Measurements from ENCODE around the gene OAS3. TPM values are rescaled to one million over a fixed set of nuclear protein-coding genes. Genes with fewer than 3 reads are reported as not detected.

OAS3 gene
- total RNA-seq, 1 experiment from 2014 or later = 29.5 TPM

GRCh38 chr12:113010701-113011100 is 72.4 kb downstream of the OAS3 start:
- Histone ChIP-seq H3K27ac (ENCODE audit: low read depth, low read length) (no peak overlapping the region), H3K27me3 (ENCODE audit: insufficient read depth, low read length) (no peaks in the 10 kb centered on the region), H3K36me3 (ENCODE audit: control insufficient read depth in 1 of 2, insufficient read depth in 2 of 2, low read length in 2 of 2) (no peaks in the 10 kb centered on the region), H3K4me2 (ENCODE audit: low read length) (no peak overlapping the region), H4K20me1 (ENCODE audit: insufficient read depth) (no peaks in the 10 kb centered on the region), H3K4me1 (ENCODE audit: control insufficient read depth in 1 of 2, insufficient read depth in 2 of 2, low read length in 2 of 2) (peaks cover 14 to 23% of the 10 kb centered on the region in 2 experiments), H3K9me3 (ENCODE audit: control insufficient read depth in 1 of 2, insufficient read depth in 1 of 2, low read depth in 1 of 2, low read length in 2 of 2) (peaks cover 4 to 9% of the 10 kb centered on the region in 2 experiments; a peak in 1 of 4 replicates), H3K9ac (ENCODE audit: low read length) (no peak overlapping the region), H3K9me2 (ENCODE audit: insufficient read depth) (no peaks in the 10 kb centered on the region), H2AFZ (ENCODE audit: low read depth, low read length, poor library complexity, severe bottlenecking) (no peak overlapping the region), H3K4me3 (replicated peaks in 1 of 2; ENCODE audit: low read depth in 1 of 2, low read length in 2 of 2) (no peak overlapping the region), H3K79me2 (ENCODE audit: insufficient read depth, low read length) (no peaks in the 10 kb centered on the region)
- DNase-seq (ENCODE audit: low read depth, low spot score) = no peak
- no peak for ATAC-seq
- ChIA-PET RAD21 (ENCODE audit: low non-redundant PET in 1 of 2, low total read pairs in 2 of 2, uncharacterized antibody in 2 of 2, unreplicated experiment in 2 of 2) (no interaction called here), POLR2A (no interaction called here), CTCF (interaction anchor here (0.6 kb wide), 1 partner anchor 164 kb away, joined by 3 read pairs; no protein-coding TSS in a partner anchor)
- BruUV-seq (replicated peaks) = no TSS peak
- intact Hi-C loops (cut with micrococcal nuclease) = no loop called here
- no peak for TF ChIP-seq SP1 (IDR thresholded peaks at IDR 0.05; ENCODE audit: low read depth)
- TF ChIP-seq JUND (IDR thresholded peaks at IDR 0.05) = no peak
- TF ChIP-seq TCF7L2 (IDR thresholded peaks at IDR 0.05; ENCODE audit: borderline replicate concordance, extremely low read depth, insufficient read depth, insufficient read length) = no peak
- TF ChIP-seq CTCF (IDR thresholded peaks at IDR 0.05 in 2 of 3, conservative IDR thresholded peaks at IDR 0.05 in 1 of 3; ENCODE audit: borderline replicate concordance in 1 of 3, insufficient read depth in 1 of 3, low read depth in 2 of 3, low read length in 2 of 3) = no peak
- no peak for TF ChIP-seq ATF3 (IDR thresholded peaks at IDR 0.05)
- no peak for TF ChIP-seq EZH2 (IDR thresholded peaks at IDR 0.05)
- no peak for TF ChIP-seq RAD21 (IDR thresholded peaks at IDR 0.05; ENCODE audit: low read depth)

DNA sequence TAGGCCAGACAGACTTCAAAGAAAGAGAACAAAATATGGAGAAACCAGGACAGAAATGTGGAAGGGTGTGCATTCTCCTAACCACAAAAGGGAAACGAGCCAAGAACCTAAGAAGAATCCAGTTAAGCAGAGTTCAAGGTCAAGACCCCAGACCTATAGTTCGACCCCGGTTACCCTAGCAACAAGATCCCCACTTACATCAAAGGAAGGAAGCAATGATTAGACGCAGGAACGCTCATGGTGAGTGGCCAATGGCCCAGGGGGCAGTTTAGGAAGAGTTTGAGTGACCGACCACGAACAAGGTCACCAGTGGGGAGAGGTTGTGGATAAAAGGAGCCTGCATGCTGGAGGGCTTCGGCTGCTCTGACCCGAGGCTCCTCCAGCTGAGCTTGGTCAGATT is 76.3 kb downstream of the OAS3 start:
- intact Hi-C loops (cut with micrococcal nuclease) = no loop called here
- Histone ChIP-seq H3K27me3 (ENCODE audit: insufficient read depth, low read length) (no peaks in the 10 kb centered on the region), H2AFZ (ENCODE audit: low read depth, low read length, poor library complexity, severe bottlenecking) (no peak overlapping the region), H3K9ac (ENCODE audit: low read length) (no peak overlapping the region), H4K20me1 (ENCODE audit: insufficient read depth) (no peaks in the 10 kb centered on the region), H3K36me3 (ENCODE audit: control insufficient read depth in 1 of 2, insufficient read depth in 2 of 2, low read length in 2 of 2) (no peaks in the 10 kb centered on the region), H3K9me2 (ENCODE audit: insufficient read depth) (no peaks in the 10 kb centered on the region), H3K27ac (ENCODE audit: low read depth, low read length) (no peak overlapping the region), H3K4me3 (replicated peaks in 1 of 2; ENCODE audit: low read depth in 1 of 2, low read length in 2 of 2) (no peak overlapping the region), H3K79me2 (ENCODE audit: insufficient read depth, low read length) (no peaks in the 10 kb centered on the region), H3K4me2 (ENCODE audit: low read length) (no peak overlapping the region), H3K4me1 (ENCODE audit: control insufficient read depth in 1 of 2, insufficient read depth in 2 of 2, low read length in 2 of 2) (peaks cover 0 to 7% of the 10 kb centered on the region in 2 experiments; a peak in 2 of 4 replicates), H3K9me3 (ENCODE audit: control insufficient read depth in 1 of 2, insufficient read depth in 1 of 2, low read depth in 1 of 2, low read length in 2 of 2) (peaks cover 4 to 9% of the 10 kb centered on the region in 2 experiments; a peak in 1 of 4 replicates)
- ChIA-PET CTCF (no interaction called here), RAD21 (ENCODE audit: low non-redundant PET in 1 of 2, low total read pairs in 2 of 2, uncharacterized antibody in 2 of 2, unreplicated experiment in 2 of 2) (no interaction called here), POLR2A (no interaction called here)
- ATAC-seq = no peak
- BruUV-seq (replicated peaks) = no TSS peak
- DNase-seq (ENCODE audit: low read depth, low spot score) = no peak
- TF ChIP-seq EZH2 (IDR thresholded peaks at IDR 0.05) (no peak), EZH2phosphoT487 (IDR thresholded peaks at IDR 0.05; ENCODE audit: borderline replicate concordance) (no peak), ELF1 (IDR thresholded peaks at IDR 0.05; ENCODE audit: borderline replicate concordance, low read depth) (no peak), ZFX (IDR thresholded peaks at IDR 0.05) (no peak), POLR2A (IDR thresholded peaks at IDR 0.05; ENCODE audit: borderline replicate concordance, extremely low read depth, insufficient read depth, insufficient read length) (no peak), JUND (IDR thresholded peaks at IDR 0.05) (no peak), POLR2AphosphoS5 (IDR thresholded peaks at IDR 0.05; ENCODE audit: low read depth, low read length) (no peak), CBX3 (IDR thresholded peaks at IDR 0.05; ENCODE audit: low read depth) (no peak), SRF (IDR thresholded peaks at IDR 0.05; ENCODE audit: low read depth) (no peak), FOSL1 (IDR thresholded peaks at IDR 0.05; ENCODE audit: low read depth) (no peak), ZNF274 (IDR thresholded peaks at IDR 0.05; ENCODE audit: low read depth, low read length) (no peak), CTCF (IDR thresholded peaks at IDR 0.05 in 2 of 3, conservative IDR thresholded peaks at IDR 0.05 in 1 of 3; ENCODE audit: borderline replicate concordance in 1 of 3, insufficient read depth in 1 of 3, low read depth in 2 of 3, low read length in 2 of 3) (no peak), EGR1 (IDR thresholded peaks at IDR 0.05; ENCODE audit: low read depth) (no peak)
- TF ChIP-seq, protein P1, sequence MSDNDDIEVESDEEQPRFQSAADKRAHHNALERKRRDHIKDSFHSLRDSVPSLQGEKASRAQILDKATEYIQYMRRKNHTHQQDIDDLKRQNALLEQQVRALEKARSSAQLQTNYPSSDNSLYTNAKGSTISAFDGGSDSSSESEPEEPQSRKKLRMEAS (IDR thresholded peaks at IDR 0.05) = no peak
